NT2/D1 (cell line): ENCODE results near the gene TAL2.

ENCODE experiments used
- SUZ12 ChIP-seq: IDR thresholded peaks from 2 replicates; pipeline ENCODE4 v1.6.1; 2011; ENCODE audit not compliant: insufficient read length, insufficient read depth; ENCODE audit errors: extremely low read depth
- ZNF274 ChIP-seq: IDR thresholded peaks from 2 replicates; pipeline ENCODE4 v1.6.1; 2011; ENCODE audit warnings: mild to moderate bottlenecking, low read depth, low read length

DNA sequence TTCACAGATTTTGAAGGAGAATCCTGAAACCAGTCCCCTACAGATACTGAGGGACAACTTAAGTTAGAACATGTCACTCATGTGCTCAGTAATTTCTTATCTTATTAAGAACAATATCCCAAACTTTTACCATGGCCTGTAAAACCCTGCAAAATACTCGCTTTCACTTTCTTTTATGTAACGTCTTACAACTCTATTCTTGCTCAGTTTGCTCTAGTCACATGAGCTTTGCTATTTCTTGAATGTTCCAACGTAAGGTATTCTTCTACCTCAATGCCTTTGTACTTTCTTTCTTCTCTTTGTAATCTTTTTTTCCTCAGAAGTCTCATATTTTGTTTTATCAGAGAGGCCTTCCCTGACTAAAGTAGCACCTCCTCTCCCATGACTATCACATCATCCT lies 46.1 kb downstream of the TAL2 start:
- TF ChIP-seq ZNF274 (no peak), SUZ12 (no peak)
